ENCODE data around the gene ZNF497. TPM values are rescaled to one million over a fixed set of nuclear protein-coding genes. Genes with fewer than 3 reads are reported as not detected.
A peak's percentile ranks its signal among the peaks of the same experiment; 100 is the strongest.

ZNF497 gene
- total and polyA plus RNA-seq, 2 of the 13 experiments (the other 11 are each of a cell fraction or from before 2014, with no cell fraction given), result 1.5 to 1.9 TPM

- TF ChIP-seq ZBTB40 (IDR thresholded peaks at IDR 0.05) (no peak), ZBTB40 (CRISPR knock-in tag; IDR thresholded peaks at IDR 0.05) (0 out of 2 replicates have a peak, but pooled peaks have one; percentile 14), CAMTA2 (CRISPR knock-in tag; IDR thresholded peaks at IDR 0.05; ENCODE audit: borderline replicate concordance) (peak; percentile 84; the same call in 1 of the 2 replicates), BCL6 (CRISPR knock-in tag; IDR thresholded peaks at IDR 0.05) (no peak), JUND (CRISPR knock-in tag; IDR thresholded peaks at IDR 0.05) (no peak), GATAD2A (CRISPR knock-in tag; IDR thresholded peaks at IDR 0.05) (peak; percentile 40; the same call in 1 of the 2 replicates), ZNF703 (CRISPR knock-in tag; IDR thresholded peaks at IDR 0.05; ENCODE audit: borderline replicate concordance) (no peak), HNF1B (CRISPR knock-in tag; IDR thresholded peaks at IDR 0.05) (peak; percentile 72), CHCHD3 (CRISPR knock-in tag; IDR thresholded peaks at IDR 0.05) (no peak), RCOR2 (CRISPR knock-in tag; IDR thresholded peaks at IDR 0.05) (no peak), ATAD3A (CRISPR knock-in tag; IDR thresholded peaks at IDR 0.05) (no peak), CREB3 (CRISPR knock-in tag; IDR thresholded peaks at IDR 0.05) (no peak), RBFOX2 (IDR thresholded peaks at IDR 0.05; ENCODE audit: low read depth, low read length) (peak; percentile 89), RXRB (CRISPR knock-in tag; IDR thresholded peaks at IDR 0.05; ENCODE audit: borderline replicate concordance) (no peak), TRIM24 (CRISPR knock-in tag; IDR thresholded peaks at IDR 0.05) (no peak), SRY (CRISPR knock-in tag; IDR thresholded peaks at IDR 0.05) (no peak), ZNF614 (CRISPR knock-in tag; IDR thresholded peaks at IDR 0.05; ENCODE audit: borderline replicate concordance) (no peak; the same call in 1 of the 2 replicates), ZNF451 (CRISPR knock-in tag; IDR thresholded peaks at IDR 0.05) (peak; percentile 59; the same call in 1 of the 2 replicates), BHLHE40 (IDR thresholded peaks at IDR 0.05; ENCODE audit: low read length) (no peak)
Measured at GRCh38 chr19:58408152-58409009, 45.8 kb upstream of the ZNF497 start, which contains the start of gene ZNF584 (continued).
